Activated effector memory CD4-positive, alpha-beta T cell treated with anti-CD3 and anti-CD28 coated beads, Interleukin-2, amount 50 U/mL, for 16 hours (primary cell): ENCODE data around the gene TASP1.

Experiments
- DNase-seq: peaks from one replicate; pipeline ENCODE4 v3.0.0-alpha.2; 2020

TASP1 gene

DNA sequence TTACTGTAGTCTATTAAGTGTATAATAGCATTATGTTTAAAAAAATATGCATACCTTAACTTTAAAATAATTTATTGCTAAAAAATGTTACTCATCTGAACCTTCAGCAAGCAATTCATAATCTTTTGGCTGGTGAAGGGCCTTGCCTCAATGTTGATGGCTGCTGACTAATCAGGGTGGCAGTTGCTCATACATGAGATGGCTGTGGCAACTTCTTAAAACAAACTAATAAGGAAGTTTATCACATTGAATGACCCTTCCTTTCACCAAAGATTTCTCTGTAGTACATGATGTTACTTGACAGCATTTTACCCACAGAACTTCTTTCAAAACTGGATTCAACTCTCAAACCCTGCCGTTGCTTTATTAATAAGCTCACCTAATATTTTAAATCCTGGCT is 84.0 kb downstream of the TASP1 start:
- DNase-seq = no peak

DNA sequence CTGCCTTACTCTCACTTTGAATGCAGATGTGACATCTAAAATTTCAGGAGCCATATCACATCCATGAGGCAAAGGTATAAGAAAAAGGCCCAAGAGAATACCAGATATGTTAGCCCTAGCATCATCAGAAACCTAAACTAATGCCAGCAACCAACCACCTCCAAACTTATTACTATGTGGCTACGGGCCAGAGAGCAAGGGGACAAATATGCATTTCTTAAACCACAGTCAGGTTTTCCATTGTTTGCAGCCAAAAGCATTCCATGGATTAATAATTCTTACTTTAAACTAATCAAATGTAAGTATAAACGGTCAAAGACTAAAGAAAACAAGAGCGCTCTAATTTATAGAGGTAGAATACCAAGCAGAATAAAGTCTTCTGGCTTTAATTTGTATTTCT is 84.7 kb downstream of the TASP1 start:
- DNase-seq = no peak

DNA sequence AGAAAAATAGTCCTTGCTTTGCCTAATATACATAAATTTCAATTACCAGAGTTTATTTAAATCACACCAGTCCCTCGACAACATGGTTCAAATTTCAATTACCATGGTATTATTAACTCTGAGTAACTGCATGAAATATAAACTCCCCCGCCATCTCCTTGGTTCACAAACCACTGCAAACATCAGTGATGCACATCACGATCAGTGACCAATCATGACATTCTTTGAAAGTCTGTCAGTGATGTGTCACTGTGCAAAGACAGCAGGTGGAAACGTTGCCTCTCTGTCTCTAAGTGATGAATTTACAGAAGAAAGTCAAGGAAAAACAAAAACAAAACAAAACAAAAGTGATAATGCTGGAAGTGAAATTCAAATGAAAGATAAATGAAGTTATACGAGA is 86.7 kb downstream of the TASP1 start:
- no peak for DNase-seq

DNA sequence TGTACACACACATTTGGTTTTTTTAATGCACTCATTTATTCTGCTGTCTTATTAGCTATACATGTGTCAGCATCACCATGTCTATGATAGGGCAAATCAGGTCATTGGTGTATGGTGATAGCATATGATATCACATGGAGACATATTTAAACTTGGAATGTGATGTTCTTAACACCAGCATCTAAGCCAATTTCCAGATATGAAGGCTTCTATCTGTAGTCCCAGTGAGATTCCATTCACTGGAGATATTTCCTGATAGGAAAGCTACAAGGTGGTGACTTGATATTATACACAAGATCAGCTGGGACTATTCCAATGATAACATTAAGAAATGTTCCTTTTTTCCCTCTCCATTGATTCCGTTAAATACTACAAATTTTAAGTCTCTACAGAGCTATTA is 89.3 kb downstream of the TASP1 start:
- no peak for DNase-seq

DNA sequence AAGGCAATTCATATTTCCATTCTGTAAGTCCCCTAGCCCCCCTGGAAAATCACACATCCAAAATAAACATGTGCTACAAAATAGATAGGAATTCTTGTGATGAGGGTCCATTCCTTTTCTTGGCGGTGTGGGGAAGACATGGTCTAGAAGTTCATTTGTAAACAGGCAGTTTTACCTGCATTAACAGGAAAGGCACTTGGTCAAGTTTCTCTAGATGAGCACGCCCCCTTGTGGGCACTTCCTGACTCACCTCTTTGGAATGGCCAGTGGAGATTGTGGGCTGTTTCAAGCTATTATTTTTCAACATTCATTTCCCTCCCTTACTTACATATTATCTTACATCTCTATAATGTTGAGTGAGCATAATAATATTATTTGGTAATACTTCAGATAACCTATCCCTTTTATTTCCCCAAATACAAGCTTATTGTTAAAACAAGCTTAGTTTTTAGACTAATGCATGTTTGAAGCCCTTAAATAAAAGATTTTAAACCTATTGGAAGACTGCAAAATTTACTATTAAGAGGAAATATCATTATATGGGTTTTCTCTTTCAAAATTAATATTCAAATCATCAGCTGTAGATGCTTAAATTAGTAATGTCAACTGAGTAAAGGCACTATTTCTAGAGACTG is 92.1 kb downstream of the TASP1 start:
- peak; percentile 87 for DNase-seq

DNA sequence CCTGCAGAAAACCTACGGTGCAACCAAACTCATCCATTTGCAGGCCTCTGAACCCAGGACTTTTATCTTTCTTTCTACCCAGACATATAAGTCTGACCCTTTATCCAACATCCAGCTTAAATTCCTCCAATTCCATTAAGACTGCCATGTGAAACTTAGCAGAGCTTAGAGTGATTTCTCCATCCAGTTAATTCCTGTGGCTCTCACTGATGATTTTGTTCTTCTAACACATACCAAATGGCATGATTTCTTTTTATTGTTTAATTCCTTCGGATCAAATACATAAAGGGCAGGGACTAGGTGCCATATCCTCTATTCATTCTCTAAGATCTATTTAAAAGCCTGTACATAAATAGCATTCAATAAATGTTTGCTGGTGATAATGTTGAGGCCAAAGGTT is 92.9 kb downstream of the TASP1 start:
- no peak for DNase-seq

DNA sequence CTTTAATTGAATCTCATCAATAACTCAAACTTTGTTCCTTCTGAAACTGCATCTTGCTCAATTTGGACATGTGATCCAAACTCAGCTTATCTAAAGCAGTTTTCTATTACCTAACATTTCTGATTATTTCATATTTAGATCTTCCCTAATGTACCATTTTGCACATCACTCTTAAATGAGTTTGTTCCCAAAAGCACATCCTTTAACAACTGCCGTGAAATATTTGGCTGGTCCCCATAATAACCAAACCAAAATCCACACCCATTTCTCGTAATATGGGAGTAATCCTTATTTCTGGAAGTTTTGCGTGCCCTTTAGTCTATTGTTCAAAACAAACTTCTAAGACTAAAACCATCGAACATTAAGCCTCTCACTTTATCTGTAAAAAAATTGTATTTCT is 94.9 kb downstream of the TASP1 start:
- no peak for DNase-seq

DNA sequence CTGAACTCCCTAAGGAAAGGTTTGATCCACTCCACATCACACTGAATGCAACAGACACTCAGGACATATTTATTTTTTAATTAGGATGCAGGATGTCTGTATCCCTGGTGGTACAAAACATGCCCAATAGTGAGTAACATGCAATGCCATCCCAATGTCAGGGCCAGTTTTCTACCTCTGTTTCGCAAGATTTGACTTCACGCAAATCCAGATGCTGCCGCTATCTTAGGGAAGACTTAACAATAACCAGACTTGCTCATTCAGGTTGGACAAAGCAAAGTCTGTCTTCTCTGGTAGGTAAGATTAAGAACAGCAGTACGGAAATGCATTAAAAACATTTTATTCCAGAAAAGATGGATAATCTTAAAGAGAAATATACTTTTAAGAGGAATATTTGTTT is 103.1 kb downstream of the TASP1 start:
- DNase-seq = no peak

DNA sequence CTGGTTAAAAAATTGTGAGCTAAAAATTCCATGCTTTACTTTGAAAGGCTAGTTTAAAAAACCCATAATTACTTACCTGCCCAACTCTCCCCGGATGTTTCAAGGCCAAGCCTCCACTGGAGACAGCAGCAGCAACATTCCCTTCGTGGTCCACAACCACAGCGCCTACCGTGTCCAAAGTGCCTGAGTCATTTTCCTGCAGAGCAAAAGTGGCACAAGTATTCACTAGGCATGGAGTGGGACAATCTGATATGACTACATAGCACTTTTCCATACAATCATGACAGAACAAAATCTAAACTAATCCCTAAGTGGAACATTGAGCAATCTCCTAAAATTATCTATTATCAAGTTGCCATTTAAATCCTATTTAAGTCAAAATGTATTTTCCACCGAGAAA is 104.8 kb downstream of the TASP1 start:
- DNase-seq = no peak

DNA sequence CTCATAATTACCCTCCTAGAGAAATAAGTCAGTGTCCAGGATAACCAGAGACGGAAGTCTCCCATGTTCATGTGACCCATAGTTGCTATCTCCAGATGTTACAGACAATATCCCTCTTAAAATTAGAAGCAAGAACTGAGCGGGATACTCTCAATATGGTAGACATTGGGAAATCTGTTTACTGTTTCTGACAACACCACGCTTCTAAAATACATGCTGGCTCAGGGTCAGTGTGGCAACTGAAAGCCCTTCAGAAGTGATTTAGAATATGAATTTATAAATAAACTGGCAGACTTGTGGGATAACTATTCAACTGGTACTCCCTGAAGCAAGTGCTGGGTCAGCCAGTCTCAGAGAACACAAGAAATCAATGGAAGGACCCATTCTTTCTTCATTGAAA is 108.6 kb downstream of the TASP1 start:
- no peak for DNase-seq

DNA sequence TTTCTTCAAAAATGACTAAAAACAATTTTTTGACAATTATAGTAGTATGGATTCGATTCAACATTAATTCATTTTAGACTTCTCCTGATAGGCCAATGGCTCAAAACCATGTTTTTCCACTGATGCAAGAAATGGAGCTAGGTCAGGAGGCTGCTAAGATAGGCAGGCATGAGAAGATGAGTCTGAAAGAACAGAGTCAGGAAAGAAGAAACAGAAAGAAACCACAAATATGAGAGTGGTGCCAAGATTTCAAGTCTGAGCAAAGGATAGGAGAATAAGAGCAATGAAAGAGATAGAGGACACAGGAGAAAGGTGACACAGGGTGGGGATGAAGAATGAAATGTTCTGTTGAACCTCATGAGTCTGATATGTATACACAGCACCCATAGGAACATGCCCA is 112.2 kb downstream of the TASP1 start:
- no peak for DNase-seq

DNA sequence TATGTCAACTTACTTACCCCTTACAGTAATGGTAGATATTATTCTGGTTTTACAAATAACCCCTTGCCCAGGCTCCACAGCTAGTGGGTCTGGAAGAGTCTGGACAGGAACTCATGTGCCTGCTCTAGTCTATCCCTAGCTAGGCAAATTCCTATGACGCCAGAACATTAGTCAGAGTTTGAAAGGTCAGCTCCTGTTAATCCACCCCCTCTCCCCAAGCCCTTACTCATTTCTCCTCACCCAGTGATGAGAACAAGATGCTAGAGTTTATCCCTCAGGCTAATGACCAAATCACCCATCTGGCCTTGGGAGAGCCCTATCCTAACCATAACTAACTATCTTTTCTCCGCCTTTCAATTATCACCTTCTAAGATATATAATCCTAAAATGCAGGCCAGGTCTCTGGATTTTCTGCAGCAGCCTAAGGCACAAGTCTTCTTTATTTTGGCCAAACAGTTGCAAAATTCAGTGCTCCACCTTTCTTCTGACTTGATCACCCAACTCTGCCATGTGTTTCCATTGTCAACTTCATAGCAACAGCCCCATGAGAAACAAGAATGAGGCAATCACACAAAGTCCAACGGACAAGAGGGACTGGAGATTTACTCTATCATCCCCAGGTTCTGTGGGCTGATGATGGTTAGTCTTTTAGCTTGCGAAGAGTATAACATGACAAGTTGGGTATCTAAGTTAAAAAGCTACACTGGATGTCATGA is 113.3 kb downstream of the TASP1 start:
- DNase-seq = no peak

DNA sequence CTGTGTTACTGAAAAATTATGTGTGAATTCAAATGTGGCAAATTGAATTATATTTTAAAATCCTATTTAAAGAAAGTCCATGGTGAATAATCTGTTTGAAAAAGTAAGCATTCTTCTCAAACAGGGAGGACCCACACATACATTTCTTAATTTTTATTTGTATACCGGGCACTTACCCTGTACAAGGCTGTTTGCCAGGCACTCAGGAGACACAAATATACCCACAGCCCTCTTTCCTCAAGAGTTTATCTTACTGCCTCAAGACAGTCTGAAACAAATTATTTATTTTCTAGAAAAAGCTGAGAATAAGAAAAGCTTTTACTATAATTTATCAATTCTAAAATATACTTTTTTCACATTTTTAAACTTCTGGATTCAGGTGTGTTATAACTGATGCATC is 114.4 kb downstream of the TASP1 start:
- DNase-seq = no peak

DNA sequence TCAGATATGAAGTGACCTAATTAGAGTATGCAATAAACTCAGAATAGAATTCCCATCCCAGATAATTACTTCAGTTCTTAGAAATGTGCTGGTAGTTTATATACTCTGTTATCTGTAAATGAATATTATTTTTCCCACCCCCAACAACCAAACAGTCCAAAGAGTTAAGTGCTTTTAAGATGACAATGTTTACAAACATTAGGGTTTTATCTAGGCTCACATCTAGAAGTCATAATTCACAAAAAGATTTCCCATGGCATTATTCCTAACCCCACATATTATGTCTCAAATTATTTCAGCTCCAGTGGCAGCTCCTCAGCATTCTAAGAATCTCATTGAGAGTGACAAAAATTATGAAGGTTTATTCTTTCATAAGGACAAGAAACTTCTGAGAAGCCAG is 120.9 kb downstream of the TASP1 start:
- DNase-seq = no peak

DNA sequence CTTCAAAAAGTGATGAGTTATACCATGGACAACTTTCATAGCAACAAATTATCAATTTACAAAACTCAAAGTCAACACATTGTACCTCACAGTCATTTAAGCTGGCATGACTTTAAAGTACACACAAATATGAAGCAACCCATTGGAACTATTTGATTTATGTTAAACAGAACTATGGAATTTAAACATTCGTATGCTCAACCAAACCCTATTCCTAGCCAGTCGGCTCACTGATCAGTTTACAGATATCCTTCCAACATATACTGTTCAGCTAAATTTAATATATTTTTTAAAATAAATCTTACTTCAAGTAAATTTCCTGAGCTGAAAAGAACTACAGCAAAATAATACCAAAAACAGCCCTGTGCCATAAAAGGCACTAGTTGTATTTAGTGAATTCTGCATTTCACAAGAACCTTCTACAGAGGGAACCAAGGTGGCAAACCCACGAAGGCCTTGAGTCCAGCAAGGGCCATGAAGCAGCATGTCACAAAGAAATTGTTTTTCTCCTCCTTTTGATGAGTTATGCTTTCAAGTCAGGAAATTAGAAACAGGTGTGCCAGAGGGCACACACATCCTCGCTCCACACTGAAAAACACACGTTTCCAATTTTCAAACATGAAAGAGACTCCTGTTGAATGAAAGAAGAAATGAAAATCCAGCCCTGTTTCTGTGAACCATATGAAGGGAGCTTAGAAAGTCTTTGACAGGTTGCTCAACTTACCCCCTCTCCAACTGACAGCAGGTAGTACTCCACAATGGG is 122.8 kb downstream of the TASP1 start:
- DNase-seq = no peak

DNA sequence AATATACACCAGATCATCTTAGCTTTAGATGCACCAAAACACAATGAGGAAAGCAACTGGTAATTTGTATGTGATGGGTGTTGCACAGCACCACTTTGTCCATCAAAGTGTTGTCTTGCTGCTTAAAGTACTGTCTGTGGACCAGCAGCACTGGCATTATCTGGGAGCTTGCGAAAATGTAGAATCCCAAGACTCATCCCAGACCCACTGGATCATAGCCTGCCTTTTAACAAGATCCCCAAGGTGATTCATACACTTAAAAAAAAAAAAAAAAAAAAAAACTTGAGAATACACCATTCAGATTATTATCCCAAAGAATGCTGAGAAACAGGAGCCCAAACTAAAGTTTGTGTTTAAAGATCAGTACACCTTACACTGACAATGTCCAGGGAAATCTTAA is 123.4 kb downstream of the TASP1 start:
- no peak for DNase-seq

DNA sequence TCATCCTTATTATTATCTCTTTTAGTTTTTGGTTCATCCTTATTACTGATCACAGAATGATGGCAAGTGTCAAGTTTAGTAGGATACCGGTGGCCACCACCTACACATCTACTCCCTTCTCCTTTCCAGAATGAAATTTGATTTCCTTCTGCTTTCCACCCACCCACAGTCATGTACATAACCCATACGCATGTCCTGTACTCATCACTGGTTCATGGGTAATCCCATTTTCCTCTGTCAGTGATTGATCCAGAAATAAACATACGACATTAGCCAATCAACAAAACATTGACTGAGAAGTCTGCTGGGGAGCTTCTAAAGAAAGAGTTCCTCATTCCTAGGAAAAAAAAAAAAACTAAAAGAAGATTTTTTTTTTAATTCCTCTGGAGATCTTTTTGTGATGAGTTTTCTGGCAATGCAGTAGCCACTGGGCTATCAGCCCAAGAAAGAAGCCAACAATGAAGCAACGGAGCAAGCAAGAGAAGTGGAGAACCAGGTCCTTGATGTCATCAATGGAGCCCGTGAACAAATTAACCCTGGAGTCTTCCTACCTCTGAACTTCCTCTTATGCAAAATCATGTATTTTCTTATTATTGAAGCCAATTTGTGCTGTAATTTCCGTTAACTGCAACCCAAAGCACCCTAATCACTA is 127.8 kb downstream of the TASP1 start:
- DNase-seq = no peak

DNA sequence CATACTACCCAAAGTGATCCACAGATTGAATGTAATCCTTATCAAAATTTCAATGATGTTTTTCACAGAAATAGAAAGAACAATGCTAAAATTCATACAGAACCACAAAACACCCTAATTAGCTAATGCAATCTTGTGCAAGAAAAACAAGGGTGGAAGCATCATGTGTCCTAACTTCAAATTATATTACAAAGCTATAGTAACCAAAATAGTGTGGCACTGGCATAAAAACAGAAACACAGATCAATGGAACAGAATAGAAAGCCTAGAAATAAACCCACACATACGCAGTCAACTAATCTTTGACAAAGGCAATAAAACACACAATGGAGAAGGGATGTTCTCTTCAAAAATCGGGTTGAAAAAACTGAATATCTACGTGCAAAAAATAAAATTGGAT is 131.1 kb downstream of the TASP1 start:
- DNase-seq = no peak

DNA sequence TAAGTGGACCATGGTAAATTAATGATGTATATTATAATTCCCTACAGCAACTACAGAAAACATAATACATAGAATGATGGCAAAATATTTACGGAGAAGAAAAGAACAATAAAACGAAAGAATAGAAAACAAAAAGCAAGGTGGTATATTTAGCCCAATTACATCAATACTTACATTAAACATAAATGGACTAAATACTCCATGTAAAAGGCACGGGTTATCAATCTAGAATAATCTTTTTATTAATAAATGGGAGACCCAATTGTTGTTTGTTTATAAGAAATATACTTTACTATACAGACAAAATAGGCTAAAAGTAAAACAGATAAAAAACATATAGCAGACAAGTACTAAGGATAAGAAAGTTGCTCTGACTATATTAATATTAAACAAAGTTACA is 137.2 kb downstream of the TASP1 start:
- DNase-seq = no peak

DNA sequence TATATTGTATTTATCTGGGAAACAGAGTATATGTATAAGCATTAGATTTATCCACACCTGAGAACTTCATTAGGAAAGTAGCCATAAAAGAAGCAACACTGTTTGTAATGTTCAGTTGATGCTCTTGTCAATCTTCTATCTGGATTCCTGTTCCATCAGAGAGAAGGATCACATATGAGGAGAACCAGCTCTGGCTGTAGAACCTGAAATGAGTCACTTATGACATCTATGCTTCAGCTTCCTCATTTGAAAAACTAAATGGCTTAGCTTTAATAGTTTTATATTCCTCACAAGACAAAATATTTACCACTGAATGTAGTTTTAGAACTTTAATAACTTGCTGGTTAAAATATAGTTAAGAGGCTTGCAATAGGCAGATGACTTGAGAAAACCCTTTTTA is 144.7 kb downstream of the TASP1 start:
- DNase-seq = no peak

DNA sequence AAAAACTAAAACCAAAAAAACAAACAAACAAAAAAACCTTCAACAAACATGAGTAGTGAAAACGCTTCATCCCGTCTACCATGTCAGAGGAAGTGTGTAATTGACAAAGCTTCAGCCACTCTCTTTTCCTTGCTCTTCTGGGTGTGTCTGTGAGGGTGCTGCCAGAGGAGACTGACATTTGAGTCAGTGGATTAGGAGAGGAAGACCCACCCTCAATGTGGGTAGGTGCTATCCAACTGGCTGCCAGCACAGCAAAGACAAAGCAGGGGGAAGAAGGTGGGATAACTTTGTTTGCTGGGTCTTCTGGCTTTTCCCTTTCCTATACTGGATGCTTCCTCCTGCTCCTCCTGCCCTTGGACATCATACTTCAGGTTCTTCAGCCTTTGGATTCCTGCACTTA is 145.6 kb downstream of the TASP1 start:
- DNase-seq = no peak

DNA sequence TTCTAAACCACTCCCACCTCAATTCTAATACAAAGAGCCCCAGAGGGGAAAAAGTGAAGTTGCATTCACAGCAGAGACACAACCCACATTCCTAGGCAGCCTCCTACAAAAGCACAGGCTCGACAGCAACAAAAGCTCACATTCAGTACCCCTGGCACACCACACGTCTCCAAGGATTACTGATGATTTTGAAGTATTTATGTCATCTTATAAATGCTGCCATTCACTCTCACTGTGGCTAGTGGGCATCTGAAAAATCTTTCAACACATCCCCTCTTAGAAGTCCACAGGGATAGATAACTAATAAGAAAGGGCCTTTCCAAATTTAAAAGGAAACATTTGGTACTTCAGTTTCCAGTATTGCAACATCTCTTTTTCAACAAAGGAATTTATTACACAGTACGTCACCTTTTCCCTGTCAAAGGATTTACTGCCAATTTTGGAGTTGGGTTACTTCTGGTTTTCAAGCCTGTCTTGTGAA is 146.7 kb downstream of the TASP1 start:
- no peak for DNase-seq

DNA sequence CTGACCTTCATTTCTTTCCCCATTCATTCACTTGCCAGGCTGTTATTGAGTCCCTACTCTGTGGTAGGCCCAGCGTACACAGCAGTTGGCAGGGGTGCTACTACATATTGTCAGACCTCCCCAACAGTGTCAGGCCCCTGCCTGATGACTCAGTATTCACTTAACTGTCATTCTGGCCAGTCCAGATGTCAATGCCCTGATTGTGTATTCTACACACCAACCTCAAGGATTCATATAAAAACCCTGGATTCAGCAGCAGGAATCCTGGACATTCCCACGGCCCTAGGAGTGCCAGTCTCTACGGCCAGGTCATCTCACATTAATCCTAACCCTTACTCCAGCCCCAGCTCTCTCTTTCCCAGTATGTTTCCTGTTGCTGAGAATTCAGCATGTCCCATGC is 151.5 kb downstream of the TASP1 start:
- no peak for DNase-seq

DNA sequence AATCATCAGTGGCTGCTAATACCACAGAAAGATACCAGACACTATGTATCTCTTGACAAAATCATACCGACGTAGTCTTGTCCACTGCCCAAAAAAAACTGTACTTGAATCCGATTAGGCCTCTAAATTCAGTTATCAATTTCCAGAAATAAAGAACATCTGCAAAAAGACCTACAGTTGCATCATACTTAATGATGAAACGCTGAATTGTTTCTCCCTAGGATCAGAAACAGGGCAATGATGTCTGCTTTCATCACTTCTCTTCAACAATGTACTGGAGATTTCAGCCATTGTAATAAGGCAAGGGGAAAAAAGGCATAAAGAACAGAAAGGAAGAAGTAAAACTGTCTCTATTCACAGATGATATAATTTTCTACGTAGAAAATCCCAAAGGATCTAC is 152.0 kb downstream of the TASP1 start:
- no peak for DNase-seq
